Measurements from ENCODE around the gene PCDHA9. TPM values are rescaled to one million over a fixed set of nuclear protein-coding genes. Genes with fewer than 3 reads are reported as not detected.

The PCDHA9 gene
- total RNA-seq, 1 donor from 2014 or later, result under 0.01 TPM

Other genes with a start within 250 kb of the PCDHA9 start
- 1.2 and 1.6 TPM in 2 replicates for gene CD14, start 215.2 kb upstream of the PCDHA9 start, total RNA-seq
- gene TMCO6, start 208.9 kb upstream of the PCDHA9 start, total RNA-seq, result 13.4 and 18.2 TPM in 2 replicates
- gene NDUFA2, start 200.8 kb upstream of the PCDHA9 start, total RNA-seq, result 44.2 and 53.6 TPM in 2 replicates
- 98.4 and 109 TPM in 2 replicates for gene IK, start 200.6 kb upstream of the PCDHA9 start, total RNA-seq
- 29.9 and 31.8 TPM in 2 replicates for gene WDR55, start 183.5 kb upstream of the PCDHA9 start, total RNA-seq
- gene DND1, start 174.8 kb upstream of the PCDHA9 start, total RNA-seq, result 0.15 TPM in 1 of 2 replicates, not detected in the other
- 81.9 and 89.5 TPM in 2 replicates for gene HARS1, start 157.0 kb upstream of the PCDHA9 start, total RNA-seq
- 31.8 and 40.9 TPM in 2 replicates for gene HARS2, start 156.9 kb upstream of the PCDHA9 start, total RNA-seq
- gene ZMAT2, start 147.9 kb upstream of the PCDHA9 start, total RNA-seq, result 49.7 and 59.4 TPM in 2 replicates
- gene PCDHA1, start 62.2 kb upstream of the PCDHA9 start, total RNA-seq, result 0.32 TPM in 1 of 2 replicates, not detected in the other
- gene PCDHA2, start 53.5 kb upstream of the PCDHA9 start, total RNA-seq, result 0.15 TPM in 1 of 2 replicates, not detected in the other
- gene PCDHA3, start 47.3 kb upstream of the PCDHA9 start, total RNA-seq, result under 0.01 and 0.32 TPM in 2 replicates
- 0.32 and 0.61 TPM in 2 replicates for gene PCDHA4, start 41.3 kb upstream of the PCDHA9 start, total RNA-seq
- gene PCDHA5, start 26.8 kb upstream of the PCDHA9 start, total RNA-seq, result not detected in 2 replicates
- gene PCDHA6, start 20.4 kb upstream of the PCDHA9 start, total RNA-seq, result under 0.01 and 0.15 TPM in 2 replicates
- gene PCDHA7, start 14.1 kb upstream of the PCDHA9 start, total RNA-seq, result 0.15 and 0.32 TPM in 2 replicates
- gene PCDHA8, start 7.2 kb upstream of the PCDHA9 start, total RNA-seq, result 0.15 TPM in 1 of 2 replicates, not detected in the other
- under 0.01 and 0.15 TPM in 2 replicates for gene PCDHA10, start 7.5 kb downstream of the PCDHA9 start, total RNA-seq
- under 0.01 TPM in 1 of 2 replicates, not detected in the other for gene PCDHA11, start 20.6 kb downstream of the PCDHA9 start, total RNA-seq
- gene PCDHA12, start 26.9 kb downstream of the PCDHA9 start, total RNA-seq, result not detected in 2 replicates
- gene PCDHA13, start 33.7 kb downstream of the PCDHA9 start, total RNA-seq, result 0.15 TPM in 1 of 2 replicates, not detected in the other
- under 0.01 TPM in 1 of 2 replicates, not detected in the other for gene PCDHAC1, start 77.9 kb downstream of the PCDHA9 start, total RNA-seq
- under 0.01 and 0.30 TPM in 2 replicates for gene PCDHAC2, start 118.1 kb downstream of the PCDHA9 start, total RNA-seq
- not detected in 2 replicates for gene PCDHB1, start 203.0 kb downstream of the PCDHA9 start, total RNA-seq
- gene PCDHB2, start 246.2 kb downstream of the PCDHA9 start, total RNA-seq, result under 0.01 and 0.32 TPM in 2 replicates

Data from epithelial cell of umbilical artery (primary cell).